DOHH2 (cell line): Measurements from ENCODE around the gene COX18.

ENCODE experiments used
- H3F3A ChIP-seq: fragments of 200-600 bp; sonication (generic), shearing (Covaris generic); 2 replicates; pipeline ENCODE4 v1.6.0; 2016; ENCODE audit warnings: antibody characterized with exemption, mild to moderate bottlenecking; ENCODE audit not compliant: control insufficient read depth, insufficient read depth
- H3K27ac ChIP-seq: fragments of 200-600 bp; sonication (generic); 2 replicates; pipeline ENCODE4 v1.5.1; 2014; ENCODE audit warnings: low read depth, mild to moderate bottlenecking, low read length, moderate library complexity
- H3K27me3 ChIP-seq: fragments of 200-600 bp; sonication (generic); 2 replicates; pipeline ENCODE4 v1.6.1; 2014; ENCODE audit warnings: mild to moderate bottlenecking, low read length, mixed read lengths; ENCODE audit not compliant: control insufficient read depth
- H3K36me3 ChIP-seq: fragments of 200-600 bp; sonication (generic); 2 replicates; pipeline ENCODE4 v1.6.1; 2014; ENCODE audit warnings: mild to moderate bottlenecking, low read length, moderate library complexity, mixed read lengths; ENCODE audit not compliant: control insufficient read depth
- H3K4me1 ChIP-seq: fragments of 200-600 bp; sonication (generic); 2 replicates; pipeline ENCODE4 v1.6.1; 2014; ENCODE audit warnings: mild to moderate bottlenecking, low read length, mixed read lengths; ENCODE audit not compliant: control insufficient read depth
- H3K4me2 ChIP-seq: fragments of 200-600 bp; sonication (generic); 2 replicates; pipeline ENCODE4 v1.6.0; 2014; ENCODE audit warnings: mild to moderate bottlenecking, low read length, moderate library complexity
- H3K4me3 ChIP-seq: fragments of 200-600 bp; sonication (generic); 2 replicates; pipeline ENCODE4 v1.5.1; 2014; ENCODE audit warnings: mild to moderate bottlenecking, low read length, mixed read lengths
- H3K79me2 ChIP-seq: fragments of 200-600 bp; sonication (generic); 2 replicates; pipeline ENCODE4 v1.6.1; 2014; ENCODE audit warnings: mild to moderate bottlenecking, low read length, mixed read lengths; ENCODE audit not compliant: control insufficient read depth
- H3K9me2 ChIP-seq: fragments of 200-600 bp; sonication (generic); replicated peaks from 2 replicates; pipeline ENCODE4 v1.6.1; 2014; ENCODE audit warnings: mild to moderate bottlenecking, low read length, mixed read lengths; ENCODE audit not compliant: control insufficient read depth
- H3K9me3 ChIP-seq: fragments of 200-600 bp; sonication (generic); 2 replicates; pipeline ENCODE4 v1.6.1; 2014; ENCODE audit warnings: antibody characterized with exemption, low read length, mixed read lengths; ENCODE audit not compliant: control insufficient read depth, insufficient read depth
- H4K20me1 ChIP-seq: fragments of 200-600 bp; sonication (generic); 2 replicates; pipeline ENCODE4 v1.6.0; 2014; ENCODE audit warnings: low read depth, mild to moderate bottlenecking, antibody characterized with exemption, low read length, moderate library complexity; ENCODE audit not compliant: control insufficient read depth, insufficient read depth
- CTCF ChIP-seq: fragments of 200-600 bp; sonication (generic); IDR thresholded peaks from one replicate; pipeline ENCODE4 v1.5.1; 2014; ENCODE audit warnings: antibody characterized with exemption, mild to moderate bottlenecking, low read depth, low read length; ENCODE audit not compliant: poor library complexity, severe bottlenecking
- EZH2phosphoT487 ChIP-seq: fragments of 200-600 bp; sonication (generic); IDR thresholded peaks from 2 replicates; pipeline ENCODE4 v1.6.1; 2017; ENCODE audit warnings: borderline replicate concordance, mild to moderate bottlenecking, antibody characterized with exemption, low read length, moderate library complexity, mixed read lengths

COX18 gene

DNA sequence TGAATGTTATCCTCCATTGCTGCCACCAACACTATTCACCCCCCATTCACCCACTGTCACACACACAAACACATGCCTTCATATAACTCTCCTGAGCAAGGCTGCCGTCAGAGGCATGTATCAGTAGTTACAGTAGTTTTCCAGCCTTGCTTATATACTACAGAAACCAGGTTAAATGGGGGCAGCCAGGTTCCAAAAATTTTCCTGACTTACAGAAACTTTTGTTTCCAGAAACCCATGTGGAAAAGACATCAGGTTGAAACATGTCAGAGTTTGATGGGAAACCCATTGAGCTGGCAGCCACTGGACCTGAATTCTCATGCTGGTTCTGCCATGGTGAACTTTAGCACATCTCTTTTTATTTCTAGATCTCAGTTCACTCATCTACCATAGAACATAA lies 64.0 kb downstream of the COX18 start:
- Histone ChIP-seq H3K9me2 (no peaks in the 10 kb centered on the region), H3K9me3 (no peaks in the 10 kb centered on the region), H3K27ac (no peak overlapping the region), H4K20me1 (no peaks in the 10 kb centered on the region), H3K79me2 (no peaks in the 10 kb centered on the region), H3F3A (no peaks in the 10 kb centered on the region), H3K4me1 (peaks cover 8% of the 10 kb centered on the region), H3K36me3 (no peaks in the 10 kb centered on the region), H3K4me3 (no peak overlapping the region), H3K27me3 (no peaks in the 10 kb centered on the region), H3K4me2 (no peak overlapping the region)
- no peak for TF ChIP-seq CTCF
- no peak for TF ChIP-seq EZH2phosphoT487
